KMS-11 (cell line): ENCODE results near the gene AREL1.

Source experiments
- H2AFZ ChIP-seq: fragments of 200-600 bp; sonication (generic); 2 replicates; pipeline ENCODE4 v1.6.1; 2016; ENCODE audit warnings: antibody characterized with exemption, mixed run types, low read depth
- H3K27ac ChIP-seq: fragments of 200-600 bp; sonication (generic); 2 replicates; pipeline ENCODE4 v1.6.1; 2016; ENCODE audit warnings: mild to moderate bottlenecking, mixed run types
- H3K27me3 ChIP-seq: fragments of 200-600 bp; sonication (generic); 2 replicates; pipeline ENCODE4 v1.6.1; 2017; ENCODE audit warnings: mild to moderate bottlenecking, low read depth, mixed run types, moderate library complexity; ENCODE audit not compliant: insufficient read depth
- H3K36me3 ChIP-seq: fragments of 200-600 bp; sonication (generic); 2 replicates; pipeline ENCODE4 v1.6.1; 2017; ENCODE audit warnings: mild to moderate bottlenecking, mixed run types; ENCODE audit not compliant: insufficient read depth
- H3K4me1 ChIP-seq: fragments of 200-600 bp; sonication (generic); 2 replicates; pipeline ENCODE4 v1.6.1; 2016; ENCODE audit warnings: mild to moderate bottlenecking, low read depth, mixed run types; ENCODE audit not compliant: poor library complexity, severe bottlenecking
- H3K4me2 ChIP-seq: fragments of 200-600 bp; sonication (generic); 2 replicates; pipeline ENCODE4 v1.7.0; 2016; ENCODE audit warnings: mild to moderate bottlenecking, mixed run types
- H3K4me3 ChIP-seq: fragments of 200-600 bp; sonication (generic); IDR thresholded peaks from 2 replicates; pipeline ENCODE4 v1.6.1; 2017; ENCODE audit warnings: low read depth, low read length, mixed read lengths; ENCODE audit not compliant: insufficient read depth
- H3K79me2 ChIP-seq: fragments of 200-600 bp; sonication (generic); 2 replicates; pipeline ENCODE4 v1.6.1; 2016; ENCODE audit warnings: low read depth, mixed run types; ENCODE audit not compliant: insufficient read depth
- H3K9ac ChIP-seq: fragments of 200-600 bp; sonication (generic); 2 replicates; pipeline ENCODE4 v1.6.1; 2016; ENCODE audit warnings: mild to moderate bottlenecking, mixed run types
- H4K20me1 ChIP-seq: fragments of 200-600 bp; sonication (generic); 2 replicates; pipeline ENCODE4 v1.6.1; 2016; ENCODE audit warnings: mild to moderate bottlenecking, mixed run types; ENCODE audit not compliant: insufficient read depth
- TF ChIP-seq, protein P1 (sequence below): fragments of 200-600 bp; sonication (generic); conservative IDR thresholded peaks from 2 replicates; pipeline ENCODE4 v1.6.1; 2017; ENCODE audit warnings: low read depth, mild to moderate bottlenecking, antibody characterized with exemption, low read length, moderate library complexity, mixed read lengths

The AREL1 gene

GRCh38 chr14:74754157-74754556 lies 41.3 kb upstream of the AREL1 start:
- no peak overlapping the region for H2AFZ ChIP-seq
- no peak overlapping the region for H3K9ac ChIP-seq
- no peak overlapping the region for H3K4me3 ChIP-seq
- no peaks in the 10 kb centered on the region for H3K79me2 ChIP-seq
- H3K27me3 ChIP-seq = no peaks in the 10 kb centered on the region
- no peaks in the 10 kb centered on the region for H3K36me3 ChIP-seq
- no peak overlapping the region for H3K4me2 ChIP-seq
- H3K4me1 ChIP-seq = no peaks in the 10 kb centered on the region
- no peaks in the 10 kb centered on the region for H4K20me1 ChIP-seq
- TF ChIP-seq, protein P1, sequence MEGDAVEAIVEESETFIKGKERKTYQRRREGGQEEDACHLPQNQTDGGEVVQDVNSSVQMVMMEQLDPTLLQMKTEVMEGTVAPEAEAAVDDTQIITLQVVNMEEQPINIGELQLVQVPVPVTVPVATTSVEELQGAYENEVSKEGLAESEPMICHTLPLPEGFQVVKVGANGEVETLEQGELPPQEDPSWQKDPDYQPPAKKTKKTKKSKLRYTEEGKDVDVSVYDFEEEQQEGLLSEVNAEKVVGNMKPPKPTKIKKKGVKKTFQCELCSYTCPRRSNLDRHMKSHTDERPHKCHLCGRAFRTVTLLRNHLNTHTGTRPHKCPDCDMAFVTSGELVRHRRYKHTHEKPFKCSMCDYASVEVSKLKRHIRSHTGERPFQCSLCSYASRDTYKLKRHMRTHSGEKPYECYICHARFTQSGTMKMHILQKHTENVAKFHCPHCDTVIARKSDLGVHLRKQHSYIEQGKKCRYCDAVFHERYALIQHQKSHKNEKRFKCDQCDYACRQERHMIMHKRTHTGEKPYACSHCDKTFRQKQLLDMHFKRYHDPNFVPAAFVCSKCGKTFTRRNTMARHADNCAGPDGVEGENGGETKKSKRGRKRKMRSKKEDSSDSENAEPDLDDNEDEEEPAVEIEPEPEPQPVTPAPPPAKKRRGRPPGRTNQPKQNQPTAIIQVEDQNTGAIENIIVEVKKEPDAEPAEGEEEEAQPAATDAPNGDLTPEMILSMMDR = no peak
- no peak overlapping the region for H3K27ac ChIP-seq

DNA sequence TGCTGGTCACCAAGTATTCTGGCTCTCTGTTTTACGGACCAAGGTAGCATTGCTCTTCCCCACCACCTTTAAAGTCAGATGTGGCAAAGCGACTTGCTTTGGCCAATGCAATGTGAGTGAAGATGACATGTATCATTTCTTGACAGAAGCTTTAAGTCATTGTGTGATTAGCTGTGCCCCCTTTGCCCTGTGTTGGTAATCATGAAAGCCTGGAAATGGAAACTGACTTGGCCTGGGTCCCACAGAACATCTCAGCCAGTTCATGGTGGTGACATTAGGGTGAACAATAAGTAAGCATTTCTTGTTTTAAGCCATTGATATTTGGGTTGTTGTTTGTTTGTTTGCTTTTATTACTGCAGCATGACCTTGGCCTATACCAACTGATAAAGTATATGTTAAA lies 34.4 kb upstream of the AREL1 start:
- no peaks in the 10 kb centered on the region for H3K36me3 ChIP-seq

DNA sequence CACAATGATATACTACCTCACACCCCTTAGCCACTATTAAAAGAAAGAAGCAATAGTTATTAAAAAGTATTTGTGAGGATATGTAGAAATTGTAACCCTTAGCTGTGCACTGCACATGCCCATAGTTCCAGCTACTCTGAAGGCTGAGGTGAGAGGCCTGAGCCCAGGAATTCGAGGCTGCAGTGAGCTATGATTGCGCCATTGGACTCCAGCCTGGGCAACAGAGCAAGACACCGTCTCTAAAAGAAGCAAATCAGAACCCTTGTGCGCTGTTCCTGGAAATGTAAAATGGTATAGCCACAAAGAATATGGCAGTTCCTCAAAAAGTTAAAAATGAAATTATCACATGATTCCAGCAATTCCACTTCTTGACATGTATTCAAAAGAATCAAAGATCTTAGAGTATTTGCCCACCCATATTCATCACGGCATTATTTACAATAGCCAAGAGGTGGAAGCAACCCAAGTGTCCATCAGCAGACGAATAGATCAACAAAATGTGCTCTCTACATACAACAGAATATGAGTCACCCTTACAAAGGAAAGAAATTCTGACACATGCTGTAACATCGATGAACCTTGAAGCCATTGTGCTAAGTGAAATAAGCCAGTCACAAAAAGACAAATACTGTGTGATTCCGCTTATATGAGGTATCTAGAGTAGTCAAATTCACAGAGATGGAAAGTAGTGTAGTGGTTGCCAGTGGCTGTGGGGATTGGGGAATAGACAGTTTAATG lies 26.6 kb upstream of the AREL1 start:
- Histone ChIP-seq H3K36me3 (no peaks in the 10 kb centered on the region), H3K4me1 (no peaks in the 10 kb centered on the region), H3K4me3 (no peak overlapping the region)

More for the DNA sequence above, 34.4 kb upstream of the AREL1 start:
- no peak overlapping the region for H3K9ac ChIP-seq
- H3K4me3 ChIP-seq = no peak overlapping the region
- no peak overlapping the region for H3K4me2 ChIP-seq
- H3K27ac ChIP-seq = no peak overlapping the region
- no peaks in the 10 kb centered on the region for H3K79me2 ChIP-seq
- no peaks in the 10 kb centered on the region for H3K27me3 ChIP-seq
- H2AFZ ChIP-seq = no peak overlapping the region
- no peaks in the 10 kb centered on the region for H3K4me1 ChIP-seq
- TF ChIP-seq, protein P1 = no peak
- H4K20me1 ChIP-seq = no peaks in the 10 kb centered on the region

DNA sequence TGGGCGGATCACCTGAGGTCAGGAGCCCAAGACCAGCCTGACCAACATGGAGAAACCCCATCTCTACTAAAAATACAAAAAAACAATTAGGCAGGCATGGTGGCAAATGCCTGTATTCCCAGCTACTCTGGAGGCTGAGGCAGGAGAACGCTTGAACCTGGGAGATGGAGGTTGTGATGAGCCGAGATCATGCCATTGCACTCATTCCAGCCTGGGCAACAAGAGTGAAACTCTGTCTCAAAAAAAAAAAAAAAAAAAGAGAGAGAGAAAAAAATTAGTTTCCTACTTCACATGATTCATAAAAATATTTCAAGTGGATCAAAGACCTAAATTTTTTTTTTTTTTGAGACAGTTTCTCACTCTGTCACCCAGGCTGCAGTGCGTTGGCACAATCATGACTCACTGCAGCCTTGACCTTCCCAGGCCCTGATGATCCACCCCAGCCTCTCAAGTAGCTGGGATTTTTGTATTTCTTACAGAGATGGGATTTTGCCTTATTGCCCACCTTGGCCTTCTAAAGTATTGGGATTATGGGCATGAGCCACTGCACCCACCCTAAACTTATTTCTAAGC lies 25.0 kb upstream of the AREL1 start:
- H3K27me3 ChIP-seq = no peaks in the 10 kb centered on the region
- TF ChIP-seq, protein P1 = no peak
- no peak overlapping the region for H3K4me2 ChIP-seq
- H3K79me2 ChIP-seq = no peaks in the 10 kb centered on the region
- no peaks in the 10 kb centered on the region for H4K20me1 ChIP-seq
- H3K36me3 ChIP-seq = no peaks in the 10 kb centered on the region
- H3K27ac ChIP-seq = no peak overlapping the region
- H3K4me3 ChIP-seq = no peak overlapping the region
- H3K4me1 ChIP-seq = peaks cover 2% of the 10 kb centered on the region
- no peak overlapping the region for H2AFZ ChIP-seq
- no peak overlapping the region for H3K9ac ChIP-seq

More for the DNA sequence above, 26.6 kb upstream of the AREL1 start:
- TF ChIP-seq, protein P1 = no peak
- no peaks in the 10 kb centered on the region for H3K27me3 ChIP-seq
- no peak overlapping the region for H3K27ac ChIP-seq
- H3K79me2 ChIP-seq = no peaks in the 10 kb centered on the region
- H2AFZ ChIP-seq = no peak overlapping the region
- H4K20me1 ChIP-seq = no peaks in the 10 kb centered on the region
- H3K9ac ChIP-seq = no peak overlapping the region
- H3K4me2 ChIP-seq = no peak overlapping the region
